HepG2 (cell line): Measurements from ENCODE around the gene GNAS-AS1. TPM values are rescaled to one million over a fixed set of nuclear protein-coding genes. Genes with fewer than 3 reads are reported as not detected.

Experiments
- ATAC-seq: fragments of 200-7000 bp; cut with Tn5 transposase; 3 replicates; pipeline ENCODE4 v1.9.1; 2020; ENCODE audit warnings: mild to moderate bottlenecking, moderate library complexity
- BruUV-seq: library from RNA; stranded (reverse); fragments of 400-500 nt; replicated peaks from 2 replicates; lab custom pipeline; 2021; lab: Mats Ljungman, UMichigan
- CTCF ChIA-PET: fragments of 300-600 bp; formaldehyde crosslinking; extraction: SDS; loops from one replicate; lab custom pipeline; 2021; ENCODE audit warnings: low total read pairs, inconsistent platforms, low intra/inter-chr PET ratio; lab: Yijun Ruan, JAX
- POLR2A ChIA-PET: fragments of 350-600 bp; sonication (Branson Sonifier 250); formaldehyde crosslinking; loops from one replicate; lab custom pipeline; 2020; ENCODE audit warnings: antibody characterized with exemption, inconsistent platforms; lab: Yijun Ruan, JAX
- DNase-seq: peaks from one replicate; pipeline ENCODE4 v3.0.0-alpha.2; 2015; ENCODE audit warnings: low spot score
- FAIRE-seq: peaks from 3 replicates; lab custom pipeline; 2011; peaks lifted over from hg19 to GRCh38; lab: Jason Lieb, UNC
- H2AFZ ChIP-seq: one replicate; pipeline ENCODE4 v1.6.1; 2011; ENCODE audit warnings: low read length, inconsistent platforms
- H3K27ac ChIP-seq: fragments of 300-600 bp; 3 replicates; pipeline ENCODE4 v1.8.0; 2011; ENCODE audit warnings: mixed run types, mild to moderate bottlenecking, mixed read lengths, low read length, inconsistent platforms; ENCODE audit not compliant: insufficient read depth; ENCODE audit errors: extremely low read length
- H3K27me3 ChIP-seq, 2 experiments: fragments of 200-600 bp in 1 of 2; 2 replicates in 1 of 2; 3 replicates in 1 of 2; pipeline versions ENCODE4 v1.6.0 to v1.8.0; 2011; ENCODE audit warnings: low read length in 2 of 2, mild to moderate bottlenecking in 2 of 2, moderate library complexity in 2 of 2, inconsistent platforms in 1 of 2; ENCODE audit not compliant: insufficient read depth in 2 of 2, control insufficient read depth in 1 of 2
- H3K36me3 ChIP-seq, 2 experiments: fragments of 200-600 bp in 1 of 2; replicated peaks in 1 of 2; 2 replicates in 1 of 2; 3 replicates in 1 of 2; pipeline versions ENCODE4 v1.5.1 to v1.8.0; 2011; ENCODE audit warnings: low read length in 2 of 2, inconsistent platforms in 1 of 2; ENCODE audit not compliant: insufficient read depth in 2 of 2, control insufficient read depth in 1 of 2
- H3K4me1 ChIP-seq: 2 replicates; pipeline ENCODE4 v1.5.1; 2012; ENCODE audit warnings: low read length, inconsistent platforms; ENCODE audit not compliant: insufficient read depth
- H3K4me2 ChIP-seq: 2 replicates; pipeline ENCODE4 v1.6.0; 2011; ENCODE audit warnings: low read depth, low read length, inconsistent platforms
- H3K4me3 ChIP-seq, 3 experiments: fragments of 200-600 bp in 1 of 3; sonication (generic), shearing (Covaris generic) in 1 of 3; replicated peaks in 1 of 3; 2 replicates each; pipeline ENCODE4 v1.5.1; 2011 to 2016; ENCODE audit warnings: low read length in 3 of 3, inconsistent platforms in 2 of 3, low read depth in 2 of 3, mild to moderate bottlenecking in 2 of 3, control low read depth in 1 of 3, mixed read lengths in 1 of 3; ENCODE audit not compliant: insufficient read depth in 1 of 3
- H3K79me2 ChIP-seq: one replicate; pipeline ENCODE4 v1.6.1; 2011; ENCODE audit warnings: low read length, inconsistent platforms; ENCODE audit not compliant: insufficient read depth
- H3K9ac ChIP-seq: 2 replicates; pipeline ENCODE4 v1.6.0; 2011; ENCODE audit warnings: mild to moderate bottlenecking, low read depth, low read length, inconsistent platforms; ENCODE audit not compliant: insufficient read depth
- H3K9me3 ChIP-seq: 2 replicates; pipeline ENCODE4 v1.5.1; 2012; ENCODE audit warnings: mild to moderate bottlenecking, low read length
- H4K20me1 ChIP-seq: 2 replicates; pipeline ENCODE4 v1.6.0; 2011; ENCODE audit warnings: inconsistent platforms, mild to moderate bottlenecking, low read length, moderate library complexity; ENCODE audit not compliant: insufficient read depth
- MNT ChIP-seq: fragments of 450-650 bp; IDR thresholded peaks from 2 replicates; pipeline ENCODE4 v1.6.1; 2016
- RERE ChIP-seq: IDR thresholded peaks from 2 replicates; pipeline ENCODE4 v1.6.1; 2016; ENCODE audit warnings: low read depth, missing genetic modification reagents, missing compliant biosample characterization
- YEATS2 ChIP-seq: sonication (generic); formaldehyde crosslinking; IDR thresholded peaks from 2 replicates; pipeline ENCODE4 v1.4.0; 2020; ENCODE audit warnings: missing genetic modification reagents, borderline replicate concordance
- ZBTB46 ChIP-seq: sonication (generic); formaldehyde crosslinking; IDR thresholded peaks from 2 replicates; pipeline ENCODE4 v1.4.0; 2020; ENCODE audit warnings: mild to moderate bottlenecking, missing genetic modification reagents, borderline replicate concordance
- ZNF724P ChIP-seq: sonication (generic); formaldehyde crosslinking; IDR thresholded peaks from 2 replicates; pipeline ENCODE4 v1.8.0; 2022; ENCODE audit warnings: missing genetic modification reagents, borderline replicate concordance
- WGBS: methylation state at CpG from one replicate; pipeline ENCODE4 v1.1.6; 2017; ENCODE audit warnings: low lambda C conversion rate; 5-methylcytosine and 5-hydroxymethylcytosine counted together
- in situ Hi-C: cut with HindIII; loops from 2 replicates; pipeline ENCODE4 v1.10.0; 2017; ENCODE audit warnings: low pct_unique_long_range_greater_than_20kb; ENCODE audit not compliant: extremely low pct_ligation_motif_present
- intact Hi-C: fragments of 100-400 bp; cut with micrococcal nuclease; formaldehyde crosslinking; loops from one replicate; pipeline ENCODE4 v1.10.0; 2022; ENCODE audit not compliant: unreplicated experiment
- polyA plus RNA-seq, 8 experiments: library from polyadenylated mRNA; depleted of rRNA in 3 of 8; stranded (reverse) in 7 of 8; unstranded in 1 of 8; fragments of >200 nt; fragmentation: Illumina TruSeq in 4 of 8; extraction: Trizol in 4 of 8; gene quantifications; 2 replicates each; pipeline versions ENCODE4 v1.2.1 to v1.2.3, GENCODE V29; 2011 to 2016; ENCODE audit warnings: low read depth in 4 of 8, missing spikeins in 1 of 8, mixed read lengths in 1 of 8; ENCODE audit not compliant: insufficient read depth in 1 of 8
- total RNA-seq, 5 experiments: library from RNA; depleted of rRNA; stranded (reverse); fragments of >200 nt; fragmentation: Illumina TruSeq; extraction: Trizol; gene quantifications; 2 replicates each; pipeline ENCODE4 v1.2.3, GENCODE V29; 2016; ENCODE audit warnings: low read depth in 1 of 5

Gene GNAS-AS1
- total and polyA plus RNA-seq, 2 of the 13 experiments (the other 11 are each of a cell fraction or from before 2014, with no cell fraction given), result not detected

- TF ChIP-seq RERE (CRISPR knock-in tag), result no peak
- no peak for TF ChIP-seq YEATS2 (CRISPR knock-in tag)
Observed at GRCh38 chr20:58836616-58837204, 14.0 kb downstream of the GNAS-AS1 start (continued).

- in situ Hi-C loops, result no loop called here
- Histone ChIP-seq H3K4me1 (no peaks in the 10 kb centered on the region), H3K4me3 (no peak overlapping the region), H3K4me2 (no peak overlapping the region), H3K27ac (no peak overlapping the region), H3K9me3 (no peaks in the 10 kb centered on the region), H3K27me3 (peaks cover 10 to 77% of the 10 kb centered on the region in 2 experiments; a peak in 4 of 5 replicates), H3K36me3 (no peaks in the 10 kb centered on the region), H2AFZ (no peak overlapping the region), H3K9ac (no peak overlapping the region), H3K79me2 (no peaks in the 10 kb centered on the region), H4K20me1 (no peaks in the 10 kb centered on the region)
- FAIRE-seq (no peak), ATAC-seq (no peak), DNase-seq (no peak)
- BruUV-seq, result no TSS peak
- CTCF ChIA-PET, result no interaction called here
- no peak for TF ChIP-seq ZBTB46 (CRISPR knock-in tag)
- TF ChIP-seq ZNF724P (CRISPR knock-in tag), result no peak
- 0 out of 2 replicates have a peak, but pooled peaks have one; percentile 13 for TF ChIP-seq MNT
- WGBS, result 4% methylated on average over 2 of the region's 2 CpGs
- POLR2A ChIA-PET, result no interaction called here
- intact Hi-C loops, result loop anchor here (5.0 kb wide), 1 partner anchor 588 kb away; no protein-coding TSS in a partner anchor
Observed at GRCh38 chr20:58835231-58835630, 15.5 kb downstream of the GNAS-AS1 start.
